GM19240 (cell line): ENCODE measurements around the gene MAGI2.
"Not testable (repeated sequence)": the region's sequence is repeated elsewhere in the genome, so short reads cannot be mapped to it uniquely, and the experiment has no call there.

Experiments
- DNase-seq: peaks from one replicate; pipeline ENCODE4 v3.0.0; 2011; ENCODE audit warnings: low spot score; ENCODE audit not compliant: insufficient read length

The MAGI2 gene

DNA sequence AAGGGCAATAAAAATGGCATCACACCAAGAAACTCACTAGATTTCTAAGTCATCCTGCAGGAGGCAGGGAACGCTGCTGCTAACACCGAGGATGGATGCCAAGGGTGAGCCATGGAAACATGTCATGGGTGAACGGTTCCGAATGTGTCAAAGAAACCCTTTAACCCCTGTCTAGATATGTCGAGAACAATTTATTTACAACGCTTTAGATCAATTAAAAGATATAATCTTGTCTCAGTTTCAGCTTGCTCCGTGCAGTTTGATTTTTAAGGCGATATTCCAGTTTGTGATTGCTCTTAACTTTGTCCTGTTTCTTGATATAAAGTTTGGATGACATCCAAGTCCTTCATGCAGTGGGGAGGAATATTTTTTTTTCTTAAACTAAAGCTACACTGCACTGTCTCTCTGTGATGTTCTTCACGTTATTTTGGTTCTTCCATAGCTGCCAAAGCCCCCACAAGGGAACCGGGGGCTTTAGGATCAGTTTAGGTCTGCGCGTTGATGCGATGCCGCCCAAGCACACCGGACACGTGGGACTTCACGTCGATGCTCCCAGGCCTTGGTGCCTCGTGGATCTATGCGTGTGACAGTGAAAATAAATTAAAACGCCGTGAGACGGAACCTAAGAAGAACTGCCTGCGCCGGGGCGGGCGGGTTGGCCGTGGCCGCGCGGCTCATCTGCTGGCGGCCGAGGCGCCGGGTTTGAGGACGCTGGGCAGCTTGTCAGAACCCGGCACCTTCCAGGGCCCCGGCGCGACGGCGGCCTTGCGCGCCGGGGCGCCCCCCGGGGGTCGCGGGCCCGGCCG is 1434.6 kb downstream of the MAGI2 start:
- DNase-seq: no peak

GRCh38 chr7:78017591-78018100 is 1435.8 kb downstream of the MAGI2 start:
- no peak for DNase-seq

- DNase-seq: no peak
These were observed 1437.8 kb downstream of the MAGI2 start for GRCh38 chr7:78015574-78016260.

- DNase-seq: no peak
These were observed 1439.1 kb downstream of the MAGI2 start for GRCh38 chr7:78014401-78014800.

DNA sequence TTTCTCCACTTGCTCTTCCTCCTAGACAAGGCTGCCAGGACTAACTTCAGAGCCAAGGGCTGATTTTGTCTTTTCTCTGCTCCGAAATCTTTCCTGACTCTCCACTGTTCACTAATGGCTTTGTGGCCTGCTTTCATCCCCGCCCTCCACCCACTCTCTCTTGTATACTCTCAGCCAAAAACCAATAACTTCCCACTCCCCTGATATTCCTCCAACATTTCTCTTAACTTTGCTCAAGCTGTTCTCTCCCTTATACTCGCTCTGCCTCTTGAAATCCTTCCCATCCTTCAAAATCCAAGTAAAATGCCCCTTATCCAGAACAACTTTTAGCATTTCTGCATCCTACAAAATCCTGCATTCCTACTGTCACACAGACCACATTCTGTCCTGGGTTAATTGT is 1440.1 kb downstream of the MAGI2 start:
- DNase-seq: no peak

DNA sequence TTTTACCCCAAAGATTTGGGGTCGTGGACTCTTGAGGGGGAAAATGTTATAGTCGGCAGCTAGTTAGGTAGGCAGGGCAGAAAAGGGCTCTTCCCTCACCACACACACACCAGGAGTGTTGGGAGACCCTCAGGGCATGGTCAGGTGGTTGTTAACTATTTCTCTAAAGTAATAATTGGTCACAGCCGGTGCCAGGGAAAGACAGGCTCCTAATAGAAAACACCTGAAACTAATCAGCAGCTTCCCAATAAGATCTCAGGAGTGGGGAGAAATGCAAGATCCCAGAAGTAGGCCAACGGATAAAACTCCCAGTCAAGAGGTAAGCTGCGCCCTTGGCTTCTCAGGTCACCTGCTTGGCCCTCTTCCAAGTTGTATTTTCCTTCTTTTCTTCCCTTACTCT is 1441.8 kb downstream of the MAGI2 start:
- DNase-seq: no peak

- DNase-seq: no peak
These were observed 1446.2 kb downstream of the MAGI2 start for GRCh38 chr7:78007231-78007630.

GRCh38 chr7:78006063-78006755 is 1447.3 kb downstream of the MAGI2 start:
- no peak for DNase-seq

- no peak for DNase-seq
These were observed 1450.8 kb downstream of the MAGI2 start for GRCh38 chr7:78002715-78003114.

GRCh38 chr7:78002021-78002420 is 1451.4 kb downstream of the MAGI2 start:
- DNase-seq: no peak

GRCh38 chr7:77999168-77999567 is 1454.3 kb downstream of the MAGI2 start:
- not testable (repeated sequence) for DNase-seq

DNA sequence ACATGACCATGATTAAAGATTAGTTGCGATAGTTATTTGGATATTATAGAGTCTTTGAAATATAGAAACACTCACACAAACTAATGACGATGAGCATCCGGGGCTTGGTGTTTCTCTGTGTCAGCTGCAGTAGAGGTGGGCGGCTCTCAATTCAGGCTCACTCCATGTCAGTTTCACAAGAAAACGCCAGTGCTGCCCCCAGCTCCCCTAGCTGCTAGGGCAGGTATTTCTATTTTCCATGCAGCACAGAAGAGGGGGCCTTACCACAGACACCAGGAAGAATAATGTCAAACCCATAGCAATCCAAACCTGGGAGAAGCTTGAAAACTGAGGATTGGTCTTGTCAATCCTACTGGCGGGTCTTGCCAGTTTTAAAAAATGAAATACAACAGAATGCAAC is 1457.8 kb downstream of the MAGI2 start:
- no peak for DNase-seq

DNA sequence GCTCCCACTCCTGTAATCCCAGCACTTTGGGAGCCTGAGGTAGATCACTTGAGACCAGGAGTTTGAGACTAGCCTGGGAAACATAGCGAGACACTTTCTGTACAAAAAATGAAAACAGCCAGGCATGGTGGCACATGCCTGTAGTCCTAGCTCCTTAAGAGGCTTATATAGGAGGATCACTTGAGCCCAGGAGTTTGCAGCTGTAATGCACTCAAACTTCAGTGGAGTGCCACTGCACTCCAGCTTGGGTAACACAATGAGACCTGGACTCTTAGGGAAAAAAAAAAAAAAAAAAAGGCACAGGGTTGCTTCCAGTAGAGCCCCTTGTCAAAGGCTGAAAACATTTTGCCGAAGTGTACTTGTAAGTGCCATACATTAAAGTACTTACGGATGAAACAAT is 1459.6 kb downstream of the MAGI2 start:
- no peak for DNase-seq

GRCh38 chr7:77991656-77992055 is 1461.8 kb downstream of the MAGI2 start:
- no peak for DNase-seq

GRCh38 chr7:77989981-77990566 is 1463.4 kb downstream of the MAGI2 start:
- DNase-seq: no peak

GRCh38 chr7:77985974-77986339 is 1467.5 kb downstream of the MAGI2 start:
- DNase-seq: no peak

- DNase-seq: no peak
These were observed 1468.1 kb downstream of the MAGI2 start for GRCh38 chr7:77985232-77985973.

GRCh38 chr7:77983973-77984372 is 1469.5 kb downstream of the MAGI2 start:
- no peak for DNase-seq

- DNase-seq: no peak
These were observed 1470.4 kb downstream of the MAGI2 start for GRCh38 chr7:77982926-77983550.

GRCh38 chr7:77980087-77980713 is 1473.3 kb downstream of the MAGI2 start:
- no peak for DNase-seq
